Transverse colon (tissue), 4 donors: ENCODE results near the gene TOMM22. TPM values are rescaled to one million over a fixed set of nuclear protein-coding genes. Genes with fewer than 3 reads are reported as not detected.

Experiments
- DNase-seq: peaks from one replicate; pipeline ENCODE4 v3.0.0-alpha.2; 2019
- H3K27ac ChIP-seq, 4 donors: fragments of 200-600 bp; sonication (generic); 2 replicates each; pipeline ENCODE4 v1.5.1; 2016 to 2018; ENCODE audit warnings: inconsistent platforms in 4 of 4
- H3K27me3 ChIP-seq: fragments of 200-600 bp; sonication (generic); 2 replicates; pipeline ENCODE4 v1.5.1; 2017; ENCODE audit warnings: inconsistent platforms
- H3K36me3 ChIP-seq, 4 donors: fragments of 200-600 bp; sonication (generic); 2 replicates each; pipeline ENCODE4 v1.5.1; 2017 to 2019; ENCODE audit warnings: inconsistent platforms in 4 of 4
- H3K4me1 ChIP-seq, 4 donors: fragments of 200-600 bp; sonication (generic); 2 replicates each; pipeline ENCODE4 v1.5.1; 2017 to 2020; ENCODE audit warnings: inconsistent platforms in 4 of 4
- H3K4me3 ChIP-seq, 4 donors: fragments of 200-600 bp; sonication (generic); 1 replicate in 1 of 4; 2 replicates in 3 of 4; pipeline versions ENCODE4 v1.5.1 to v1.6.1; 2017 to 2019; ENCODE audit warnings: inconsistent platforms in 4 of 4
- H3K9me3 ChIP-seq, 2 donors: fragments of 200-600 bp; sonication (generic); 2 replicates each; pipeline ENCODE4 v1.5.1; 2017 to 2019; ENCODE audit warnings: inconsistent platforms in 2 of 2
- CTCF ChIP-seq, 5 experiments: fragments of 200-600 bp in 3 of 5; fragments of 450-650 bp in 2 of 5; sonication (generic) in 3 of 5; IDR thresholded peaks; 1 replicate in 2 of 5; 2 replicates in 3 of 5; pipeline ENCODE4 v1.5.1; 2016 to 2017; ENCODE audit warnings: antibody characterized with exemption in 5 of 5, inconsistent platforms in 3 of 5, mild to moderate bottlenecking in 2 of 5, moderate library complexity in 1 of 5
- EP300 ChIP-seq: sonication (generic); formaldehyde crosslinking; IDR thresholded peaks from one replicate; pipeline ENCODE4 v1.6.1; 2017; ENCODE audit warnings: antibody characterized with exemption, low read depth
- POLR2A ChIP-seq: fragments of 450-650 bp; IDR thresholded peaks from one replicate; pipeline ENCODE4 v1.6.1; 2016; ENCODE audit warnings: antibody characterized with exemption, mild to moderate bottlenecking, moderate library complexity
- POLR2AphosphoS5 ChIP-seq, 3 donors: sonication (generic); formaldehyde crosslinking; IDR thresholded peaks; one replicate each; pipeline ENCODE4 v1.6.1; 2016; ENCODE audit warnings: antibody characterized with exemption in 3 of 3
- WGBS, 2 donors: methylation state at CpG; one replicate each; pipeline ENCODE4 v1.1.5; 2018; ENCODE audit warnings: low coverage in 1 of 2; 5-methylcytosine and 5-hydroxymethylcytosine counted together
- in situ Hi-C, 4 donors: fragments of 200-750 bp; cut with MboI; loops; one replicate each; pipeline versions ENCODE4 v1.15.0 to v1.15.1; 2017; ENCODE audit warnings: low sequenced_read_pairs in 3 of 4, low pct_ligation_motif_present in 1 of 4, low pct_unique_long_range_greater_than_20kb in 1 of 4
- intact Hi-C: fragments of 100-400 bp; cut with DNase I; formaldehyde crosslinking; loops from one replicate; pipeline ENCODE4 v1.15.1; 2023; ENCODE audit warnings: low total_unique reads
- total RNA-seq, 4 donors: library from RNA; depleted of rRNA; stranded (reverse); fragments of >200 nt; gene quantifications; one replicate each; pipeline ENCODE4 v1.1.0, GENCODE V29; 2016

Gene TOMM22
- total RNA-seq, 4 donors from 2014 or later = 19.1 to 48.3 (median 32.9) TPM

GRCh38 chr22:38724926-38725571 is 43.3 kb downstream of the TOMM22 start:
- H3K27me3 ChIP-seq = no peaks in the 10 kb centered on the region
- DNase-seq = no peak
- H3K36me3 ChIP-seq = peaks cover 0 to 82% (median 39%) of the 10 kb centered on the region in 4 donors
- intact Hi-C loops = no loop called here
- H3K9me3 ChIP-seq = no peaks in the 10 kb centered on the region
- no peak overlapping the region for H3K4me3 ChIP-seq
- 73% methylated on average over 3 of the region's 3 CpGs; no CpG with 5 or more reads in 1 of the 2 donors for WGBS, 2 donors
- no peaks in the 10 kb centered on the region for H3K4me1 ChIP-seq
- in situ Hi-C loops = no loop called here
- TF ChIP-seq EP300 (no peak), CTCF (IDR thresholded peaks at IDR 0.05) (peak in 4 of 5 experiments; percentile 21 to 38 (median 34))
- H3K27ac ChIP-seq = no peak overlapping the region

GRCh38 chr22:38725900-38726655 is 44.3 kb downstream of the TOMM22 start:
- in situ Hi-C loops (no loop called here), intact Hi-C loops (no loop called here)
- no peaks in the 10 kb centered on the region for H3K9me3 ChIP-seq
- H3K27ac ChIP-seq = no peak overlapping the region
- DNase-seq = no peak
- H3K27me3 ChIP-seq = no peaks in the 10 kb centered on the region
- WGBS, 2 donors = 90 to 100% methylated on average over 1 to 18 of the region's 18 CpGs
- H3K36me3 ChIP-seq = peaks cover 0 to 81% (median 40%) of the 10 kb centered on the region in 4 donors
- no peaks in the 10 kb centered on the region for H3K4me1 ChIP-seq
- no peak overlapping the region for H3K4me3 ChIP-seq
- TF ChIP-seq CTCF (IDR thresholded peaks at IDR 0.05) (no peak), POLR2AphosphoS5 (IDR thresholded peaks at IDR 0.05) (no peak), POLR2A (no peak), EP300 (no peak)

GRCh38 chr22:38727123-38727522 is 45.4 kb downstream of the TOMM22 start:
- in situ Hi-C loops = no loop called here
- H3K27me3 ChIP-seq = no peaks in the 10 kb centered on the region
- no peak for TF ChIP-seq POLR2AphosphoS5 (IDR thresholded peaks at IDR 0.05)
- no peak for TF ChIP-seq CTCF (IDR thresholded peaks at IDR 0.05)
- TF ChIP-seq POLR2A = no peak
- no peak for TF ChIP-seq EP300
- no peak overlapping the region for H3K4me3 ChIP-seq
- 90 to 92% methylated on average over 2 to 12 of the region's 12 CpGs for WGBS, 2 donors
- intact Hi-C loops = no loop called here
- DNase-seq = no peak
- H3K27ac ChIP-seq = no peak overlapping the region
- H3K9me3 ChIP-seq = no peaks in the 10 kb centered on the region
- H3K4me1 ChIP-seq = no peaks in the 10 kb centered on the region
- H3K36me3 ChIP-seq = peaks cover 0 to 71% (median 39%) of the 10 kb centered on the region in 4 donors

DNA sequence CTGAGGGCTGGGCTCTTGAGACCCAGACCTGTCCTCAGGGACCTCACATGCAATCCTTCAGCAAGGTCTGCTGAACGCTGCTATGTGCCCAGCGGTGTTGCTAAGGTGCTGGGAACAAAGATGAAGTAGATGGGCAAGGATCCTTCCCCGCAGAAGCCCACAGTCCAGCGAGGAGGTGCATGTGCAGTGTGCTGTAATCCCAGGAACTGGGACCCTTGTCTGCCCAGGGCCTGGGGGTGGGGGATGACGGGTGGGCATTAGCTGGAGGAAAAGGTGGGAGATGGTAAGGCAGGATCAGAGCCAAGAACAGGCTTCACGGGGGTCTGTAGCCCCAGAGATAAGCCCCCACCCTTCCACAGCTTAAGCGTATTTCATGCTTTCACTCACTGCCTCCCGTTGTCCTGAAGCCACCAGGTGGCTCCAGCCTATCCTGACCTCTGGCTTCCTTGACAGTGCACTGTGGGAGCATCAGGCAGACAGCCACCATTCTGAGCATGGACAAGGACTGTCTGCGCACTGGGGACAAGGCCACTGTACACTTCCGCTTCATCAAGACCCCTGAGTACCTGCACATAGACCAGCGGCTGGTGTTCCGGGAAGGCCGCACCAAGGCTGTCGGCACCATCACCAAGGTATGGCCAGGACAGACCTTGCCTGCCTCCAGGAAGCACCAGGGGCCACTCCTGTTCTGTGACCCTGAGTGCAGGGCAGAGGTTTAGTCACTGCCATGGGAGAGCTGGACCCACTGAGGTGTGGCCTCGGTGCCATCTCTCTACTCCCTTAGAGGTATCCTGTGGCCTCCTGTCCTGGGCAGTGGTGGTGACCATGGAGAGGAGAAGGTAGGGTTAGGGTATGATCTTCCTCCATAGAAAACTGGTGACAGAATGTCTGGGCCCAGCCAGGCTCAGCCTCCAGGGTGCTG is 46.0 kb downstream of the TOMM22 start:
- in situ Hi-C loops (no loop called here), intact Hi-C loops (no loop called here)
- Histone ChIP-seq H3K27me3 (no peaks in the 10 kb centered on the region), H3K4me1 (peaks cover 1 to 2% (median 1%) of the 10 kb centered on the region in 4 donors), H3K4me3 (no peak overlapping the region), H3K9me3 (no peaks in the 10 kb centered on the region), H3K27ac (no peak overlapping the region), H3K36me3 (peaks cover 0 to 65% (median 36%) of the 10 kb centered on the region in 4 donors)
- TF ChIP-seq POLR2AphosphoS5 (IDR thresholded peaks at IDR 0.05) = no peak
- no peak for TF ChIP-seq EP300
- no peak for TF ChIP-seq POLR2A
- no peak for TF ChIP-seq CTCF (IDR thresholded peaks at IDR 0.05)
- no peak for DNase-seq
- 90 to 94% methylated on average over 2 to 15 of the region's 15 CpGs for WGBS, 2 donors
